Mesenchymal stem cell (in vitro differentiated cells and primary cell): Measurements from ENCODE around the gene HAUS6.
"Not testable (repeated sequence)": the region's sequence is repeated elsewhere in the genome, so short reads cannot be mapped to it uniquely, and the experiment has no call there.

Source experiments
- DNase-seq: peaks from one replicate; pipeline ENCODE4 v3.0.0-alpha.2; 2013
- H2AFZ ChIP-seq: one replicate; pipeline ENCODE4 v1.6.1; 2013; ENCODE audit warnings: low read depth, mild to moderate bottlenecking, control low read depth, inconsistent platforms, low read length, moderate library complexity
- H2AK5ac ChIP-seq: 2 replicates; pipeline ENCODE4 v1.6.1; 2013; ENCODE audit warnings: low read length, moderate library complexity, mild to moderate bottlenecking, inconsistent platforms; ENCODE audit not compliant: severe bottlenecking
- H2BK120ac ChIP-seq: one replicate; pipeline ENCODE4 v1.6.1; 2013; ENCODE audit warnings: low read depth, mild to moderate bottlenecking, inconsistent platforms, low read length, moderate library complexity
- H2BK12ac ChIP-seq, 2 experiments: one replicate each; pipeline ENCODE4 v1.6.1; 2013; ENCODE audit warnings: inconsistent platforms in 2 of 2, low read length in 2 of 2, mild to moderate bottlenecking in 2 of 2, moderate library complexity in 2 of 2, control low read depth in 1 of 2
- H2BK15ac ChIP-seq: one replicate; pipeline ENCODE4 v1.6.1; 2013; ENCODE audit warnings: mild to moderate bottlenecking, low read depth, inconsistent platforms; ENCODE audit not compliant: poor library complexity, severe bottlenecking
- H2BK5ac ChIP-seq: 2 replicates; pipeline ENCODE4 v1.6.1; 2013; ENCODE audit warnings: low read depth, mild to moderate bottlenecking, low read length, control low read depth, inconsistent platforms; ENCODE audit not compliant: poor library complexity, severe bottlenecking
- H3K14ac ChIP-seq, 2 experiments: one replicate each; pipeline ENCODE4 v1.6.1; 2013; ENCODE audit warnings: inconsistent platforms in 2 of 2, low read length in 2 of 2, control low read depth in 1 of 2, mild to moderate bottlenecking in 1 of 2, moderate library complexity in 1 of 2
- H3K18ac ChIP-seq, 2 experiments: one replicate each; pipeline ENCODE4 v1.6.1; 2013; ENCODE audit warnings: inconsistent platforms in 2 of 2, low read length in 2 of 2, control low read depth in 1 of 2, low read depth in 1 of 2, mild to moderate bottlenecking in 1 of 2
- H3K23ac ChIP-seq, 2 experiments: one replicate each; pipeline ENCODE4 v1.6.1; 2013; ENCODE audit warnings: inconsistent platforms in 2 of 2, low read length in 2 of 2, mild to moderate bottlenecking in 2 of 2, moderate library complexity in 2 of 2, control low read depth in 1 of 2
- H3K27ac ChIP-seq: 2 replicates; pipeline ENCODE4 v1.5.1; 2013; ENCODE audit warnings: mild to moderate bottlenecking, moderate library complexity, low read length, control low read depth, inconsistent platforms; ENCODE audit not compliant: poor library complexity, severe bottlenecking
- H3K27me3 ChIP-seq, 2 experiments: 2 replicates each; pipeline versions ENCODE4 v1.6.1 to v1.7.0; 2013; ENCODE audit warnings: low read length in 2 of 2, mild to moderate bottlenecking in 2 of 2, moderate library complexity in 2 of 2, control low read depth in 1 of 2, inconsistent platforms in 1 of 2; ENCODE audit not compliant: control insufficient read depth in 1 of 2, insufficient read depth in 1 of 2
- H3K36me3 ChIP-seq, 2 experiments: 2 replicates each; pipeline versions ENCODE4 v1.6.1 to v1.7.0; 2013; ENCODE audit warnings: low read length in 2 of 2, control low read depth in 1 of 2, inconsistent platforms in 1 of 2, low read depth in 1 of 2, mild to moderate bottlenecking in 1 of 2; ENCODE audit not compliant: insufficient read depth in 2 of 2, control insufficient read depth in 1 of 2
- H3K4ac ChIP-seq, 2 experiments: one replicate each; pipeline ENCODE4 v1.6.1; 2013; ENCODE audit warnings: inconsistent platforms in 2 of 2, low read length in 2 of 2, mild to moderate bottlenecking in 2 of 2, moderate library complexity in 2 of 2, control low read depth in 1 of 2, low read depth in 1 of 2
- H3K4me1 ChIP-seq: 2 replicates; pipeline ENCODE4 v1.6.1; 2013; ENCODE audit warnings: low read depth, low read length, control low read depth; ENCODE audit not compliant: control insufficient read depth, insufficient read depth
- H3K4me2 ChIP-seq: 2 replicates; pipeline ENCODE4 v1.6.1; 2013; ENCODE audit warnings: low read length, mild to moderate bottlenecking, inconsistent platforms; ENCODE audit not compliant: poor library complexity, severe bottlenecking
- H3K4me3 ChIP-seq, 2 experiments: 2 replicates each; pipeline versions ENCODE4 v1.5.1 to v1.7.0; 2013; ENCODE audit warnings: low read length in 2 of 2, mild to moderate bottlenecking in 2 of 2, control low read depth in 1 of 2, low read depth in 1 of 2; ENCODE audit not compliant: insufficient read depth in 1 of 2
- H3K79me1 ChIP-seq: replicated peaks from 2 replicates; pipeline ENCODE4 v1.6.1; 2013; ENCODE audit warnings: mild to moderate bottlenecking, control low read depth, low read length, inconsistent platforms; ENCODE audit not compliant: poor library complexity, severe bottlenecking
- H3K9ac ChIP-seq: 2 replicates; pipeline ENCODE4 v1.7.0; 2013; ENCODE audit warnings: mild to moderate bottlenecking, low read length, moderate library complexity
- H3K9me3 ChIP-seq: 2 replicates; pipeline ENCODE4 v1.7.0; 2013; ENCODE audit warnings: mild to moderate bottlenecking, low read length; ENCODE audit not compliant: control insufficient read depth
- H4K8ac ChIP-seq: one replicate; pipeline ENCODE4 v1.6.1; 2013; ENCODE audit warnings: inconsistent platforms, mild to moderate bottlenecking, low read length, moderate library complexity
- H4K91ac ChIP-seq: one replicate; pipeline ENCODE4 v1.6.1; 2013; ENCODE audit warnings: mild to moderate bottlenecking, low read length, inconsistent platforms
- WGBS: methylation state at CpG from one replicate; pipeline ENCODE4 v1.1.7; 2013; ENCODE audit warnings: mixed read lengths; 5-methylcytosine and 5-hydroxymethylcytosine counted together

HAUS6 gene

GRCh38 chr9:19097431-19097830, 5.3 kb downstream of the HAUS6 start:
- not testable (repeated sequence) for H3K14ac ChIP-seq, DNase-seq, H3K4me3 ChIP-seq, H2BK5ac ChIP-seq, H3K27me3 ChIP-seq, H2AFZ ChIP-seq, H3K4me1 ChIP-seq, H3K23ac ChIP-seq, H3K9ac ChIP-seq, H4K8ac ChIP-seq, H3K4me2 ChIP-seq, H2AK5ac ChIP-seq, H3K9me3 ChIP-seq, H3K27ac ChIP-seq, H3K4ac ChIP-seq, H3K18ac ChIP-seq, H4K91ac ChIP-seq, H2BK120ac ChIP-seq, H2BK12ac ChIP-seq, H2BK15ac ChIP-seq
- H3K79me1 ChIP-seq = peaks cover 14% of the 10 kb centered on the region
- H3K36me3 ChIP-seq = peaks cover 8 to 29% of the 10 kb centered on the region in 2 experiments

GRCh38 chr9:19087106-19088000, 15.4 kb downstream of the HAUS6 start:
- no peak overlapping the region for H2BK120ac ChIP-seq

GRCh38 chr9:19085295-19085694, 17.4 kb downstream of the HAUS6 start:
- H2BK5ac ChIP-seq = no peak overlapping the region
- no peak overlapping the region for H2BK15ac ChIP-seq
- H3K79me1 ChIP-seq = peaks cover 5% of the 10 kb centered on the region
- peak; percentile 10 for DNase-seq
- no peak overlapping the region for H3K4me3 ChIP-seq
- no peak overlapping the region for H2BK12ac ChIP-seq
- no peak overlapping the region for H3K23ac ChIP-seq
- H2AFZ ChIP-seq = no peak overlapping the region
- H4K91ac ChIP-seq = no peak overlapping the region
- no peak overlapping the region for H4K8ac ChIP-seq
- peaks cover 13 to 61% of the 10 kb centered on the region in 2 experiments for H3K36me3 ChIP-seq
- no peak overlapping the region for H3K27ac ChIP-seq
- H3K4me2 ChIP-seq = no peak overlapping the region
- no peaks in the 10 kb centered on the region for H3K9me3 ChIP-seq
- no peak overlapping the region for H2BK120ac ChIP-seq
- no peak overlapping the region for H3K9ac ChIP-seq
- no peaks in the 10 kb centered on the region for H3K27me3 ChIP-seq
- H3K18ac ChIP-seq = no peak overlapping the region
- no peaks in the 10 kb centered on the region for H3K4me1 ChIP-seq
- no peak overlapping the region for H3K4ac ChIP-seq
- no peak overlapping the region for H3K14ac ChIP-seq
- WGBS = 83% methylated on average over 2 of the region's 2 CpGs
- no peak overlapping the region for H2AK5ac ChIP-seq

More at GRCh38 chr9:19087106-19088000, 15.4 kb downstream of the HAUS6 start:
- no peak overlapping the region for H2BK5ac ChIP-seq
- H3K4ac ChIP-seq = no peak overlapping the region
- no peak overlapping the region for H2BK12ac ChIP-seq
- no peak overlapping the region for H4K91ac ChIP-seq
- H3K18ac ChIP-seq = no peak overlapping the region
- no peak overlapping the region for H2AFZ ChIP-seq
- no peak overlapping the region for H3K14ac ChIP-seq
- H3K27me3 ChIP-seq = no peaks in the 10 kb centered on the region
- no peaks in the 10 kb centered on the region for H3K4me1 ChIP-seq
- no peaks in the 10 kb centered on the region for H3K9me3 ChIP-seq
- peaks cover 22 to 69% of the 10 kb centered on the region in 2 experiments for H3K36me3 ChIP-seq
- H3K9ac ChIP-seq = peak overlapping the region; percentile 53
- no peak overlapping the region for H2BK15ac ChIP-seq
- no peak overlapping the region for H3K4me3 ChIP-seq
- H3K4me2 ChIP-seq = no peak overlapping the region
- H3K23ac ChIP-seq = no peak overlapping the region
- no peak overlapping the region for H2AK5ac ChIP-seq
- H3K27ac ChIP-seq = peak overlapping the region; percentile 59
- H3K79me1 ChIP-seq = peaks cover 5% of the 10 kb centered on the region
- H4K8ac ChIP-seq = no peak overlapping the region
- 52% methylated on average over 4 of the region's 6 CpGs for WGBS
- DNase-seq = peak; percentile 85

GRCh38 chr9:19074836-19075235, 27.9 kb downstream of the HAUS6 start:
- no peak overlapping the region for H3K23ac ChIP-seq
- H4K91ac ChIP-seq = no peak overlapping the region
- H3K9me3 ChIP-seq = no peaks in the 10 kb centered on the region
- no peak overlapping the region for H4K8ac ChIP-seq
- no peak overlapping the region for H3K4me3 ChIP-seq
- peaks cover 39 to 79% of the 10 kb centered on the region in 2 experiments for H3K36me3 ChIP-seq
- no peak overlapping the region for H3K9ac ChIP-seq
- no peak overlapping the region for H3K18ac ChIP-seq
- no peak for DNase-seq
- no peaks in the 10 kb centered on the region for H3K4me1 ChIP-seq
- no peak overlapping the region for H3K27ac ChIP-seq
- no peak overlapping the region for H2BK5ac ChIP-seq
- no CpG with 5 or more reads among the region's 1 CpG for WGBS
- H2BK120ac ChIP-seq = no peak overlapping the region
- H3K4ac ChIP-seq = no peak overlapping the region
- no peaks in the 10 kb centered on the region for H3K27me3 ChIP-seq
- no peak overlapping the region for H2BK15ac ChIP-seq
- no peak overlapping the region for H2AFZ ChIP-seq
- no peak overlapping the region for H3K4me2 ChIP-seq
- H3K79me1 ChIP-seq = peaks cover 14% of the 10 kb centered on the region
- H2BK12ac ChIP-seq = no peak overlapping the region
- H2AK5ac ChIP-seq = no peak overlapping the region
- H3K14ac ChIP-seq = no peak overlapping the region
